GM18861 (cell line): ENCODE results near the gene SCNM1.

ENCODE experiments used
- ATAC-seq: cut with Tn5 transposase; IDR thresholded peaks from one replicate; pipeline ENCODE4 v1.9.1; 2021; ENCODE audit not compliant: unreplicated experiment

The SCNM1 gene

GRCh38 chr1:151165738-151166504, at the start of gene SCNM1, which contains the start of gene LYSMD1:
Gene SCNM1, plus strand, starts transcription at chr1:151166144. Its CDS starts 9 bp downstream, at chr1:151166153.
Gene LYSMD1, minus strand, starts transcription at chr1:151165902. Its CDS starts 644 bp downstream, at chr1:151165258.
- ATAC-seq, result peak; percentile 83

DNA sequence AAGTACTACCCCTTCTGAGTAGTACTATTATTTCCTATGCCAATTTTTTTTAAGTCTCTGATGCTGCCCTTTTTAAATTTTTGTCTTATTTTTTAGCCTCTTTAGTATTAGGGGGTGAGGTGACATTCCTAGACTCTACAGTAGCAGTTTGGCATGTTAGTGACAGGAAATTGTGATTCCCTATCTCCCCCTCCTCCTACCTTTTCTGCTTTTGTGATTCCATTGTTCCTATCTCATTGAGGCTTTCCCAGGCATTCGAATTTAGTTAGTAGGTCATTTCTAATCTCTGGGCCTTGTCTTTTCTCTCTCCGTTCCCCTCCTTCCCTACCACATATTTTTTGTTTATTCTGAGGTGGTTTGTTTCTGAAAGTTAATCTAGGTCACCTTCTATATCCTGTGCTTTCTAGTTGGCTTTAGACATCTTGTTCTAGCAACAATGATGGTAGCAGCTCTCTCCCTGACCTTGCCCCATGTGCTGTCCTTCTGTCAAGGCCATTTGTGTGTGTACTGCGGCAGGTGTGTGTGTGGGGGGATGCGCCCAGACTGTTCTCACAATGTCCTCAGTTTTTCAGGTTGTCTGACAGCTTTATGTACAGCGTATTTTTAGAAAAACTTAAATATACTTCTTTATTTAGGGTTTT, 41.1 kb upstream of the SCNM1 start:
- no peak for ATAC-seq

GRCh38 chr1:151128800-151129199, 37.1 kb upstream of the SCNM1 start:
- ATAC-seq, result no peak

GRCh38 chr1:151130987-151131586, 34.9 kb upstream of the SCNM1 start:
- peak; percentile 62 for ATAC-seq

DNA sequence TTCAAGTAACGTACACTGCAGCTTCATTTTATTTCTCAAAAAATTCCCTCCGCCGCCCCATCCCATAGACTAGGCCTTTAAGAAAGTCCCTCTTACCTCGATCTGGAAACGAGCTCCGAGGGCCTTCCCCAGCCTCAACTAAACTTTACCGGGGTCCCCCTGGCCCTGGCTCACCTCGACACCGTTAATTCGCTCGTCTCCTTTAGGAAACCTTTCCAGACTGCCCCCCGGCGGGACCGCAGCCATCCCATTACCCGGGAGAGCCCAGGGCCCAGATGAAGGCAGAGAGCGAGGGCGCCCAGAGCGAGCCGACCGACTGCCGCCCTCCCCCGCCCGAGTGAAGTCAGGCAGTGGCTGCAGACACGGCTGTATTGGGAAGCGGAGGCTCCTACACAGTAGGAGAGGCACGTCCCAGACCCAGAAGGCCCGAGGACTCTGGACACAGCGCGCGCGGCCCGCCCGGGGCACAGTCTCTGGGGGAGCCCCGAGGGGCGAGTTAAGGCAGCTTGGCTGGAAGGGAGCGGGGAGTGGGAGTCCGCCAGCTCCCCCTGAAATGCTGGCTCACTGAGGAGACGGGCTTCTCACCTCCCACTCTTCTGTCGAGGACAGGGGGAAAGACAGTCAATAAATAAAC, 34.1 kb upstream of the SCNM1 start:
- no peak for ATAC-seq

DNA sequence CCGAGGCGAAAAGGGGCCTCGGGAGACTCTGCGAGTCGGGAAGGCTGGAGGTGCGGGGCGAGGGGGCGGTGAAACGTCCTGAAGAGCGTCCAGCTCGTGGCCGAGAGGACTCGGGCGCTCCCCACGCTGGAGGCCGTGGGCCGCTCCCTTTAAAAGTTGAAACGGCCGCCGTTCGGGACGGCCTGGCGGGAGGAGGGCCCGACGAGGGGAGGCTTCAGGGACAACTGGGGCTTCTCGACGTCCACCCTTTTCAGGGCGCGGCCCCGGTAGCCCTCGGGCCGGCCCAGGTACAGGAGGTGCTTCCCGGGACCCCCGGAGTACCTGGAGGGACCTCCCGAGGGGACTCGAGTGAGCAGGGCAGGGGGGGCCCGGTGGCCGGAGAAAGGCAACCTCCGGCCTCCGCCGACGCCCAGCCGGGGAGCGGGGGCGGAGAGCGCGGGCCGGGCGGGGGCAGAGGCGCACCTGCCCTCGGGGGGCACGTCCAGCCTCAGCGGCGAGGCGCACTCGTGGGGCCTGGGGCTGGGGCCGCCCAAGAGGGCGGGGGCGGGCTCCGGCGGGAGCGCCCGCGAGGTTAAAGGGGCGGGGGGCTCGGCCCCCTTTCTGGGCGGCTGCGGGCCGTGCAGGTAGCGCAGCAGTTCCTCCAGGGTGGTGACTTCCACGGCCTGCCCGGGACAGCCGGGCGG, 33.5 kb upstream of the SCNM1 start:
- ATAC-seq, result no peak

DNA sequence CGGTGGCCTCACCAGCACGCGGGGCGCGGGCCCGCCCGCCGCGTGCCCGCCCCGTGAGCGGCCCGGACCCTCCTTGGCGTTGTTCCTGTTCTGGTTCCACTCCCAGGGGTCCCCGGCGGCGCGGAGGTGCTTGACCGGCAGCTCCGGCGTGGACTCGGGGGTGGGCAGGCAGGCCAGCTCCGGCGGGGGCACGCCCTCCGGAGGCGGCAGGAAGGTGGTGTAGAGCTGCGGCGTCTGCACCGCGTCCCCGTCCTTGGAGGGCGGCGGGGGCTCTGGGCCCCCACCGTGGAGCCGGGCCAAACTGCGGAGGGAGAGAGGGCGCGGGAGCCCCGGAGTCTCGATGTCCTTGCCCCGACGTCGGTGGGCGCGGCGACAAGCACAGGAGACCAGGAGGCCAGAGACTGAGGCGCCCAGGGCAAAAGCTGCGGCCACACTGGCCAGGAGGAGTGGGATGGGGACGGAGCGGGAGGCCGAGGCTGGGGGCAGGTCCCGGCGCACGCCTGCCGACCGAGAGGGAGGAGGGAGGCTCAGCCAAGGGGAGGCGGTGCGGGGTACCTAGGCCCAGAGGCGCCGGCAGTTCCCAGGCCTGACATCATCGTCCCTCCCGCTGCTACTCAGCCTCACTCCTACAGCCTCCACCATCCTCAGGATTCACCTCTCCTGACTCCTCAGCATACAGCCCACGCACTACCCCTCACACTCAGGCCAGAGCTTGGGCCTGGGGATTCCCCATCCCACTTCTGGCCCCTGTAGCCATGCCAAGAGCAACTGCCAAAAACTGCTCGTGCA, 32.7 kb upstream of the SCNM1 start:
- no peak for ATAC-seq

- no peak for ATAC-seq
These were observed 31.5 kb upstream of the SCNM1 start for GRCh38 chr1:151134396-151134795.

DNA sequence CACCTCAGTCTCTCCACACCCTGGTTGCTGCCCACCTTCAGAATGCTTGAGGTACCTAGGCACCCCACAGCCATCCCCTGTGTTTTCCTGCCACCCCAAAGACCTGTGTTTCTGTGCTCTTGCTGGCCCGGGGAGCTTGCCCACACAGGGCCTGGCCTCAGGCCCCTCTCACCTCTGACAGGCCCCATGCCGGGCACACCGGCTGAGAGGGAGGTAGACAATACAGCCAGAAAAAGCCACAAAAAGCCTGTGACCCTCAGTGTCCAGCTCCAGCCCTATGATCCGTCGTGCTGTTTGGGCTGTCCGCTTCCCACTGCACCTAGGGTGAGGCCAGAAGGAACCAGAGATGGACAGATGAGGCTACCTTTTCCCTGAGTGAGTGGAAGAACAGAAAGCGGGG, 31.0 kb upstream of the SCNM1 start:
- ATAC-seq, result no peak

DNA sequence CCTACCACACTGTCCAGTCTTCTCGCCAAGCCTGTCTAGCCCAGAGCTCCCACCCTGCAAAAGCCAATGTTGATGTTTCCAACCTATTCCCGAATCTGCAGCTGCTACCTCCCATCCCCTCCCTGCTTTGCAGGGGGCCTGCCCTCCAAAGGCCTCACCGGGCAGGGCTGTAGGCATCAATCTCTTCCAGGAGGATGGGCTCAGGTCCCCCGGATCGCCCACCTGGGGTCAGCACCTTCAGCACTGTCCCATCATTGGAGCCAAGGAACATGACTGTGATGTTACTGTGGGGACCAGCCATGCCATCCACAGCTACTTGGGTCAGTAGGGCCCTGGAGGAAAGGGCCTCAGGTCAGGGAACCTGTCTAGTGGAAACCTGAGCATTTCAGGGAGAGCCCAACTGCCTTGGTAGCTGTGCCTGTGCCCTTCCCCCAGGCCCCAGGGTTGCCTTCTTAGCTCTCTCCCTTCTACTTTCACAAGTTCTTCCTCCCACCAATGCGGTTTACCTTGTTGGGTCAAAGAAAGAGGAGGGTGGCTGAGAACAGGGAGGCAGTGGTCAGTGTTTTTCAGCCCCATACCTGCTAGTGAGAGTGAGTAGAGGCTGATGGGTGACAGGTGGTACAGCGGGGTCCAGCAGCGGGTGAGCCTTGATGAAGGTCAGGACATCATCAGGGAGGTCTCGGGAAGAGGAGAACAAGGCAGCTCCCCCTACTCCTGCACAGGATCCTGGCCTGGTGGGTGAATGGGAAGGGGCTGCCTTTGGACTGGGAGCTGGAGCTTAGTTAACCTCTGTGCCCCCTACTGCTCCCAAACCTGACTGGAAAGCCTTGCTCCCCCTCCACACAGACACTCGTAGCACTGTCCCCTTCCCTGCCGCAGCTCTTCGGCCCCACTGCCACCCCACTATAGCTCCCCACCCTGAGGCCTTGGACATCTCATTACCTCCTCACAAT, 30.2 kb upstream of the SCNM1 start:
- ATAC-seq, result no peak

GRCh38 chr1:151137789-151138188, 28.2 kb upstream of the SCNM1 start:
- ATAC-seq, result no peak

DNA sequence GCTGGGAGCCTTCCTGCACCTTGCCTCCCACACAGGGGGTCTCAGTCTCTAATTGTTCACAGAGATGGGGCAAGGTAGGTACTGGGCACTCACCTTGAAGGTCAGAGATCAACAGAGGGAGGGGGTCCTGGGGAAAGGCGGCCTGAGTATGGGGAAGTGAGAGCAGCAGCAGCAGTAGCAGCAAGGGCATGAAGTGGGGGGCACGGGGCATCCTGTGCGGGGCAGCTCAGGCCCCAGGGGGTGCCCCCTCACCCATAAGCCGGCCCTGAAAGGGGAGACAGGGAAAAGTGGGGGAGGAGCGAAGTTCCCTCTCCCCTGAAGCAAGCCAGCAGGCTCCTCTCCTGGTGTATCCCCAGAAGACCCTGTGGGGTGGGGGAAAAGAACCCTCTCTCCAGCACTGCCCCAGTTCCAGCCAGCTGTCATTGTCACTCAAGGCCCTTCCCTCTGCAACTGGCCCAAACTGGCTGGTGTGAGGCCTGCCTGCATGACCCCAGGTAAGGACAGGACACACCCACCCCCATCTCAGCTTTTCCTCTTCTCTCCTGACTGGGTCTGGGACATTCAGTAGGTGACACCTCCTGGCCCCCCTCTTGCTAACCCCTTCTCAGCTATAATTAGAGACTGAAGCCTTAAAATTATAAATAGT, 23.4 kb upstream of the SCNM1 start:
- no peak for ATAC-seq

GRCh38 chr1:151143057-151143435, 22.9 kb upstream of the SCNM1 start:
- ATAC-seq, result no peak

DNA sequence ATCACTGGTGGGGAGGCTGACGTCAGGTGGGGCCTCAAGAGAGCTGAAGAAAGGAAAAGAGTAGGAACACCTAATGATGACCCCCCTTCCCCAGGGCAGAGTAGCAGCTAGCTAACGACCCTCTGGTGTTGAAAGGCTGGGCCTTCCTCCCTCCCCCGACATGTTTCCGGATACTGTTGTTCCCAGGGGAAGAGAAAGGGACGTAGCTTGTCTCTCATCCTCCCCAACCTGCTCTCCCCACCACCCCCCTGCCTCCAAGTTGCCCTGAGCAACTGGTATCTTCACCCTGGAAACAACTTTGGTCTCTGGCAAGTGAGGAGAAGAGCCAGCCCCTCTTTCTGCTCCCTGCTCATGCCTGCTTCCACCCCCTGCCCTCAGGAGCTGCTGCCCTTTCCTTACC, 22.0 kb upstream of the SCNM1 start:
- ATAC-seq, result no peak

DNA sequence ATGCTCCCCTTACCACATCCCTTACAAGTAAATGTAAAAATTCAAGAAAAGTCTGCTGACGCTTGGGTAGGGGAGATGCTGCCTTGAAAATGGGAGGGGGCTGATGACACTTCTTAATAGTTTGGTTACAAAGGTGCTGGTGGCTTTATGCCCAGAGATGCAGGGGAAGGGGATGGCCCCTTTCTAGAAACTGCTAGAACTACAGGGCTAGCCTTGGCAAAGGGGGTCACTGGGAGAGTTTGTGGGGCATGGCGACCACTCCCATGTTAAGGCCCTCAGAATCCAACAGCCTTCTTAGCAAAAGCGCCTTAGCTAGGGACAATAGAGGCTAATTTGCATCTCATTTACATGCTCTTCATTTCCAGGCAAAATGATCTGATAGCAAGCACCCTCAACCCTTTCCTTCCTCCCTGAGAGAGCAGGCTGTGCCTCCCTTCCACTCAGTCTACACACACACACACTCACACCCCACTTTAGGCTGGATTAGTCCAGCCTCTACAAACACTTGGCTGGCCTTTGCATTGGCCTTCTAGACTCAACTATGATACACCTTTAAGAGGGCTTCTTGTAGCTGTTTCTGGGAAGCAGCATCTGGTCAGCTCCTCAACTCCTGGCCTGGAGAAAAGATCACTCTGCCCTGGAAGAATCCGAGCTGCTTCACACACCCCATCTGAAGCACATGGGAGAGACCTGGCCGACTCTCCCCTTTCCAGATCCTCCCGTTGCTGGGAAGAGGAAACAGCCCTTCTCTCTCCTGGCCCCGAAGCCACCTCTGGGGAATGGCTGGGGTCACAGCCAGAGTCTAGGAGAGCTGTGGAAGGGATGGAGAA, 21.3 kb upstream of the SCNM1 start:
- no peak for ATAC-seq

DNA sequence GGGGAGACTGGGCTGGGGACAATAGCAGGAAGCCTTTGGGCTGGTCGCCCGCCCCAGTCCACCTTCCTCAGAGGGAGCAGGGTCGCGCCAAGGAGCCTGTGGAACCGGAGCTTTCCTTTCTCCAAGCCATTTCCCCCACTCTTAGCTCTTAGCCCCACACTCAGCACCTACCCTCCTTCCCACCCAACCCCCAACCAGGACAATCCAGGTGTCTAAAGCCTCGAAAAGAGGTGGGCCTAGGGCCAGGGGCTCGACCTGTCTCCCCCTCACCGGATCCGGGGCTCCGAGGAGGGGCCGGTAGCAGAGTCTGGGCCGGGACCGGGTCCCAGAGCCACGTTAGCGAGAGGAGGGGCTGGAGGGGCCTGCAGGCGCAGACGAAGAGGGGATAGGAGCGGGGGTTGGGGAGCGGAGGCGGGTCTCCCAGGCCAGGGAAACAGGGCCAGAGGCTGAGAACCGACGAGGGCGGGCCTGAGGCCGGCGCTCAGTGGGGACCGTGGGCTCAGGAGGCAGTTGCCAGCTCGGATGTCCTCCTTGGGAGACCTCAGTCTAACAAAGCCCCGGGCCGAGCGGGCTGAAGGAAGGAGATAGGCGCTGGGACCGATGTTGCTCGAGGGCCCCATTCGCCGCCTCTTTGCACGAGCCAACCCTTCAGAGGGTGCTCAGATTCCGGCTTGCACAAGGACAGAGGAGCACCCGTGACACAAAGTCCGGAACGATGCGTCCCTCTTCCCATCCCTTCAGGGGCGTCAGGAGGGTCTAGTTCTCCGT, 20.5 kb upstream of the SCNM1 start:
- ATAC-seq, result no peak

GRCh38 chr1:151146072-151146411, 19.9 kb upstream of the SCNM1 start:
- ATAC-seq, result no peak
